Left cardiac atrium (tissue), 4 donors: ENCODE data around the gene CEP20. TPM values are rescaled to one million over a fixed set of nuclear protein-coding genes. Genes with fewer than 3 reads are reported as not detected.
"Not testable (repeated sequence)": the region's sequence is repeated elsewhere in the genome, so short reads cannot be mapped to it uniquely, and the experiment has no call there.

ENCODE experiments used
- ATAC-seq, 2 donors: fragments of 200-7000 bp; cut with Tn5 transposase; one replicate each; pipeline ENCODE4 v1.9.1; 2020; ENCODE audit warnings: mild to moderate bottlenecking in 2 of 2, moderate library complexity in 2 of 2
- DNase-seq: peaks from one replicate; pipeline ENCODE4 v3.0.0-alpha.2; 2020
- intact Hi-C, 2 donors: fragments of 100-400 bp; cut with DNase I; formaldehyde crosslinking; loops; one replicate each; pipeline versions ENCODE4 v1.14.1 to v1.15.1; 2022 to 2023
- total RNA-seq, 2 donors: library from RNA; stranded (reverse); fragmentation: NEBNext Ultra II Directional; extraction: Animal tissue kit (Norgen Biotek cat#: 25700); gene quantifications; one replicate each; pipeline ENCODE4 v1.2.1, GENCODE V29; 2021
- donor health status: DM: no; HTN: yes; CAD: no.
- donor health status: DM: no; HTN: yes; CAD: no; lungs with severe emphysema.
- donor health status: DM: yes; HTN: yes; CAD: no.
- donor health status: Dilated cardiomyopathy.

CEP20 gene
- total RNA-seq, 2 donors from 2014 or later: 20.3 to 23.1 TPM

- intact Hi-C loops: no loop called here
- DNase-seq: no peak
- no peak for ATAC-seq
Observed at GRCh38 chr16:15843635-15844279, 44.6 kb downstream of the CEP20 start.

- DNase-seq, ATAC-seq, intact Hi-C loops: not testable (repeated sequence)
Observed at GRCh38 chr16:15839204-15839603, 49.2 kb downstream of the CEP20 start.

- intact Hi-C loops: no loop called here
- DNase-seq (no peak), ATAC-seq (no peak)
Observed at GRCh38 chr16:15837761-15838160, 50.6 kb downstream of the CEP20 start.

GRCh38 chr16:15836965-15837611, 51.3 kb downstream of the CEP20 start:
- no peak for DNase-seq
- ATAC-seq: no peak
- intact Hi-C loops: no loop called here

- intact Hi-C loops: no loop called here
- DNase-seq (no peak), ATAC-seq (no peak)
Observed at GRCh38 chr16:15836074-15836473, 52.3 kb downstream of the CEP20 start.

- ATAC-seq (peak in 1 of 2 donors; percentile 41), DNase-seq (no peak)
- intact Hi-C loops: no loop called here
Observed at GRCh38 chr16:15835136-15835878, 53.1 kb downstream of the CEP20 start.

- DNase-seq (no peak), ATAC-seq (no peak)
- intact Hi-C loops: no loop called here
Observed at GRCh38 chr16:15834502-15834901, 53.9 kb downstream of the CEP20 start.

GRCh38 chr16:15833541-15833940, 54.9 kb downstream of the CEP20 start:
- ATAC-seq: no peak
- no peak for DNase-seq
- intact Hi-C loops: no loop called here

- DNase-seq: no peak
- intact Hi-C loops: no loop called here
- no peak for ATAC-seq
Observed at GRCh38 chr16:15832241-15832640, 56.2 kb downstream of the CEP20 start.

- no peak for DNase-seq
- intact Hi-C loops: no loop called here
- ATAC-seq: no peak
Observed at GRCh38 chr16:15830832-15831451, 57.5 kb downstream of the CEP20 start.

- intact Hi-C loops: loop anchor here in 1 of 2 donors (10.0 kb wide), 1 partner anchor 55 kb away; no protein-coding TSS in a partner anchor
- ATAC-seq (peak; percentile 85 to 92), DNase-seq (peak; percentile 58)
Observed at GRCh38 chr16:15829460-15829859, 58.9 kb downstream of the CEP20 start.

- DNase-seq (no peak), ATAC-seq (no peak)
- intact Hi-C loops: loop anchor here in 1 of 2 donors (10.0 kb wide), 1 partner anchor 53 kb away; no protein-coding TSS in a partner anchor
Observed at GRCh38 chr16:15827709-15828343, 60.6 kb downstream of the CEP20 start.

- ATAC-seq (no peak), DNase-seq (no peak)
- intact Hi-C loops: loop anchor here in 1 of 2 donors (10.0 kb wide), 1 partner anchor 52 kb away; no protein-coding TSS in a partner anchor
Observed at GRCh38 chr16:15827299-15827698, 61.1 kb downstream of the CEP20 start.

GRCh38 chr16:15825750-15826305, 62.6 kb downstream of the CEP20 start:
- no peak for DNase-seq
- no peak for ATAC-seq
- intact Hi-C loops: loop anchor here in 1 of 2 donors (10.0 kb wide), 1 partner anchor 51 kb away; no protein-coding TSS in a partner anchor

- no peak for DNase-seq
- intact Hi-C loops: loop anchor here (5.0 to 10.0 kb wide), 2 partner anchors 48 to 56 kb away; no protein-coding TSS in a partner anchor
- ATAC-seq: peak; percentile 18 to 27
Observed at GRCh38 chr16:15822957-15823356, 65.4 kb downstream of the CEP20 start.

GRCh38 chr16:15820837-15821236, 67.6 kb downstream of the CEP20 start:
- DNase-seq (no peak), ATAC-seq (no peak)
- intact Hi-C loops: loop anchor here (5.0 to 10.0 kb wide), 2 partner anchors 46 to 54 kb away; no protein-coding TSS in a partner anchor

- no peak for DNase-seq
- intact Hi-C loops: no loop called here
Observed at GRCh38 chr16:15819046-15819445, 69.4 kb downstream of the CEP20 start.

GRCh38 chr16:15817446-15817845, 71.0 kb downstream of the CEP20 start:
- DNase-seq (no peak), ATAC-seq (no peak)
- intact Hi-C loops: no loop called here

More at GRCh38 chr16:15819046-15819445, 69.4 kb downstream of the CEP20 start:
- ATAC-seq: no peak

GRCh38 chr16:15816228-15816627, 72.2 kb downstream of the CEP20 start:
- ATAC-seq: no peak
- intact Hi-C loops: no loop called here
- DNase-seq: no peak
